HL-60 (cell line): Measurements from ENCODE around the gene UTS2B.

ENCODE experiments used
- POLR2AphosphoS5 ChIP-seq: IDR thresholded peaks from 2 replicates; pipeline ENCODE4 v1.6.1; 2012; ENCODE audit warnings: low read depth
- SPI1 ChIP-seq: IDR thresholded peaks from 2 replicates; pipeline ENCODE4 v1.6.1; 2012; ENCODE audit warnings: low read depth, mild to moderate bottlenecking, borderline replicate concordance
- TF ChIP-seq, protein P1 (sequence below): IDR thresholded peaks from one replicate; pipeline ENCODE4 v1.5.1; 2011; ENCODE audit warnings: low read length, control low read depth, inconsistent platforms; ENCODE audit not compliant: insufficient read depth

DNA sequence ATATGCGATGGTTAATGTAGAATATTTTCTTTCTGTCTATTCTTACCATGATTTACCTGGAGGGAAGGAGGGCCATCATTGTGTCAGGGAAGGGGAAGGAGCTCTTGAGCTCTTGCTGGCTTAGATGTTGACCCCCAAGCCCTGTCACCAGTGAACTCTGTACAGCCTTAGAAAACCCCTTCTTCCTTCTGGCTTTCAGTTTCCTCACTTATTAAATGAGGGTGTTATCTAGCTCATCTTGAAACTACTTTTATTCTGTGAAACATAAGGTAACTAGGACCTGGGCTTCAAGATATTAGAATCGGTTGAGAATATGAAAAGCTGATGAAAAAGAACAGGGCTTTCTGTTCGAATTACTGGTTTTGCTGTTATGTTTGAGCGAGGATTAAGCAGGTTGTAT is 25.1 kb upstream of the UTS2B start:
- no peak for TF ChIP-seq SPI1
- TF ChIP-seq POLR2AphosphoS5 = no peak
- TF ChIP-seq, protein P1, sequence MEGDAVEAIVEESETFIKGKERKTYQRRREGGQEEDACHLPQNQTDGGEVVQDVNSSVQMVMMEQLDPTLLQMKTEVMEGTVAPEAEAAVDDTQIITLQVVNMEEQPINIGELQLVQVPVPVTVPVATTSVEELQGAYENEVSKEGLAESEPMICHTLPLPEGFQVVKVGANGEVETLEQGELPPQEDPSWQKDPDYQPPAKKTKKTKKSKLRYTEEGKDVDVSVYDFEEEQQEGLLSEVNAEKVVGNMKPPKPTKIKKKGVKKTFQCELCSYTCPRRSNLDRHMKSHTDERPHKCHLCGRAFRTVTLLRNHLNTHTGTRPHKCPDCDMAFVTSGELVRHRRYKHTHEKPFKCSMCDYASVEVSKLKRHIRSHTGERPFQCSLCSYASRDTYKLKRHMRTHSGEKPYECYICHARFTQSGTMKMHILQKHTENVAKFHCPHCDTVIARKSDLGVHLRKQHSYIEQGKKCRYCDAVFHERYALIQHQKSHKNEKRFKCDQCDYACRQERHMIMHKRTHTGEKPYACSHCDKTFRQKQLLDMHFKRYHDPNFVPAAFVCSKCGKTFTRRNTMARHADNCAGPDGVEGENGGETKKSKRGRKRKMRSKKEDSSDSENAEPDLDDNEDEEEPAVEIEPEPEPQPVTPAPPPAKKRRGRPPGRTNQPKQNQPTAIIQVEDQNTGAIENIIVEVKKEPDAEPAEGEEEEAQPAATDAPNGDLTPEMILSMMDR = no peak
